Hepatocyte (in vitro differentiated cells): ENCODE results near the gene NCAPD2. TPM values are rescaled to one million over a fixed set of nuclear protein-coding genes. Genes with fewer than 3 reads are reported as not detected.
"Not testable (repeated sequence)": the region's sequence is repeated elsewhere in the genome, so short reads cannot be mapped to it uniquely, and the experiment has no call there.

Source experiments
- DNase-seq: peaks from one replicate; pipeline ENCODE4 v3.0.0-alpha.2; 2016; ENCODE audit warnings: low spot score
- H2AFZ ChIP-seq: fragments of 200-600 bp; sonication (generic); 2 replicates; pipeline ENCODE4 v1.6.0; 2016; ENCODE audit warnings: antibody characterized with exemption, mild to moderate bottlenecking
- H3K27ac ChIP-seq: fragments of 200-600 bp; sonication (generic); 2 replicates; pipeline ENCODE4 v1.5.1; 2016; ENCODE audit warnings: mild to moderate bottlenecking
- H3K27me3 ChIP-seq: fragments of 200-600 bp; sonication (generic); 2 replicates; pipeline ENCODE4 v1.6.1; 2016
- H3K36me3 ChIP-seq: fragments of 200-600 bp; sonication (generic); replicated peaks from 2 replicates; pipeline ENCODE4 v1.5.1; 2016; ENCODE audit warnings: low read depth; ENCODE audit not compliant: insufficient read depth
- H3K4me1 ChIP-seq: fragments of 200-600 bp; sonication (generic); 2 replicates; pipeline ENCODE4 v1.5.1; 2016; ENCODE audit warnings: mild to moderate bottlenecking, moderate library complexity; ENCODE audit not compliant: insufficient read depth
- H3K4me2 ChIP-seq: fragments of 200-600 bp; sonication (generic); 2 replicates; pipeline ENCODE4 v1.6.0; 2016
- H3K4me3 ChIP-seq: fragments of 200-600 bp; sonication (generic); 2 replicates; pipeline ENCODE4 v1.5.1; 2016; ENCODE audit warnings: mild to moderate bottlenecking
- H3K79me2 ChIP-seq: fragments of 200-600 bp; sonication (generic); 2 replicates; pipeline ENCODE4 v1.6.0; 2017; ENCODE audit warnings: mild to moderate bottlenecking
- H3K9me2 ChIP-seq: fragments of 200-600 bp; sonication (generic); replicated peaks from 2 replicates; pipeline ENCODE4 v1.6.0; 2017; ENCODE audit warnings: mild to moderate bottlenecking; ENCODE audit not compliant: insufficient read depth
- H3K9me3 ChIP-seq: fragments of 200-600 bp; sonication (generic); 2 replicates; pipeline ENCODE4 v1.5.1; 2016; ENCODE audit warnings: low read depth, mild to moderate bottlenecking
- H4K20me1 ChIP-seq: fragments of 200-600 bp; sonication (generic); 2 replicates; pipeline ENCODE4 v1.6.0; 2016; ENCODE audit warnings: mild to moderate bottlenecking; ENCODE audit not compliant: insufficient read depth, poor library complexity, severe bottlenecking
- CTCF ChIP-seq: fragments of 200-600 bp; sonication (generic); IDR thresholded peaks from 2 replicates; pipeline ENCODE4 v1.5.1; 2016; ENCODE audit warnings: antibody characterized with exemption, mild to moderate bottlenecking; ENCODE audit not compliant: poor library complexity
- EZH2 ChIP-seq: fragments of 200-600 bp; sonication (generic); IDR thresholded peaks from 2 replicates; pipeline ENCODE4 v1.6.1; 2016; ENCODE audit warnings: antibody characterized with exemption, mild to moderate bottlenecking, borderline replicate concordance
- EZH2phosphoT487 ChIP-seq: fragments of 200-600 bp; sonication (generic); IDR thresholded peaks from one replicate; pipeline ENCODE4 v1.6.1; 2018; ENCODE audit warnings: antibody characterized with exemption, mild to moderate bottlenecking, low read depth, moderate library complexity; ENCODE audit not compliant: unreplicated experiment, severe bottlenecking
- WGBS: methylation state at CpG from one replicate; pipeline ENCODE4 v1.1.6; 2016; ENCODE audit warnings: low lambda C conversion rate; ENCODE audit errors: missing lambda C conversion rate; 5-methylcytosine and 5-hydroxymethylcytosine counted together
- polyA plus RNA-seq: library from polyadenylated mRNA; unstranded; fragments of >200 nt; fragmentation: Nextera tagmentation; extraction: Ambion mirVana; gene quantifications from 2 replicates; pipeline ENCODE4 v1.2.1, GENCODE V29; 2016
- total RNA-seq: library from RNA; depleted of rRNA; stranded (reverse); fragments of >200 nt; gene quantifications from 2 replicates; pipeline ENCODE4 v1.2.3, GENCODE V29; 2014

NCAPD2 gene
- total and polyA plus RNA-seq, 2 experiments from 2014 or later = 13.7 to 26.7 TPM

DNA sequence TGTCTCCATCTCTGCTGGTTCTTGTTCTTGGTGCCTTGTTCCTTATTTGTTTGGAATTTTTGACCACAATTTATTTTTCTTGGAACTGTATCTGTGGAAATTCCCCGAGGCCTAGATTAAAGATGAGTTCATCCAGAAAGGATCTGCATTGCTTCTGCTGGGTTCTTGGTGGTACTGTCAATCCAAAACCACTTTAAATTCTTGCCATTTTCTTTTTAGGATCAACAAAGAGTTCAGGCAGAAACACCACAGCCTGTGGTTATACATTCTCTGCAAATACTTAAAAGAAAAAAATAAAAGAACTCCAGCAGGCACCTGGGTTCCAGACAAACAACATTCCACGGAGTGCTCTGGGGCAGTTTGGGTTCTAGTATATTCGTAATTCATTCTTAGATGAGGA, 17.4 kb upstream of the NCAPD2 start:
- no peak for TF ChIP-seq EZH2phosphoT487
- TF ChIP-seq EZH2 = no peak
- no peak for TF ChIP-seq CTCF
- H3K9me3 ChIP-seq = no peaks in the 10 kb centered on the region
- no peak for DNase-seq
- H3K27ac ChIP-seq = peak overlapping the region; percentile 54
- H4K20me1 ChIP-seq = no peaks in the 10 kb centered on the region
- H3K9me2 ChIP-seq = no peaks in the 10 kb centered on the region
- H3K4me2 ChIP-seq = no peak overlapping the region
- H3K4me1 ChIP-seq = no peaks in the 10 kb centered on the region
- 55% methylated on average over 3 of the region's 3 CpGs for WGBS
- H2AFZ ChIP-seq = no peak overlapping the region
- no peak overlapping the region for H3K4me3 ChIP-seq
- H3K79me2 ChIP-seq = no peaks in the 10 kb centered on the region
- no peaks in the 10 kb centered on the region for H3K36me3 ChIP-seq
- no peaks in the 10 kb centered on the region for H3K27me3 ChIP-seq

GRCh38 chr12:6477601-6478377, 16.1 kb upstream of the NCAPD2 start:
- not testable (repeated sequence) for H2AFZ ChIP-seq, H3K36me3 ChIP-seq, H3K9me3 ChIP-seq, H3K79me2 ChIP-seq, DNase-seq, H3K4me3 ChIP-seq, H4K20me1 ChIP-seq, H3K27me3 ChIP-seq, H3K4me2 ChIP-seq, H3K27ac ChIP-seq, H3K4me1 ChIP-seq, H3K9me2 ChIP-seq
- 96% methylated on average over 36 of the region's 37 CpGs for WGBS

DNA sequence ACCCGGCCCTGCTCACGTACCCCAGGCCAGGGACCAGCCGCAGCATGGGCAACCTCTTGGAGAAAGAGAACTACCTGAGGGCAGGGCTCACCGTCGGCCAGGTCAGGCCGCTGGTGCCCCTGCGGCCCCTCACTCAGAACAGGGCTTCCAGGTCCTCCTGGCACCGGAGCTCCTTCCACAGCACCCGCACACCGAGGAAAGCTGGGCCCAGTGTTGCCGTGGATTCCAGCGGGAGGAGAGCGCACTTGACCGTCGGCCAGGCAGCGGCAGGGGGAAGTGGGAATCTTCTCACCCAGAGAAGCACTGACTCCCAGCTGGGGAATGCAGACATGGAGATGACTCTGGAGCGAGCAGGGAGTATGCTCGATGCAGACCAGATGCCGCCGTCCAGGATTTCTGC, 15.5 kb upstream of the NCAPD2 start:
- Histone ChIP-seq H4K20me1 (no peaks in the 10 kb centered on the region), H3K27me3 (no peaks in the 10 kb centered on the region), H3K79me2 (no peaks in the 10 kb centered on the region), H3K36me3 (no peaks in the 10 kb centered on the region), H2AFZ (no peak overlapping the region), H3K4me3 (no peak overlapping the region), H3K27ac (no peak overlapping the region), H3K9me3 (no peaks in the 10 kb centered on the region), H3K9me2 (no peaks in the 10 kb centered on the region), H3K4me2 (no peak overlapping the region), H3K4me1 (no peaks in the 10 kb centered on the region)
- DNase-seq = no peak
- no peak for TF ChIP-seq CTCF
- TF ChIP-seq EZH2 = no peak
- TF ChIP-seq EZH2phosphoT487 = no peak
- 87% methylated on average over 20 of the region's 20 CpGs for WGBS

DNA sequence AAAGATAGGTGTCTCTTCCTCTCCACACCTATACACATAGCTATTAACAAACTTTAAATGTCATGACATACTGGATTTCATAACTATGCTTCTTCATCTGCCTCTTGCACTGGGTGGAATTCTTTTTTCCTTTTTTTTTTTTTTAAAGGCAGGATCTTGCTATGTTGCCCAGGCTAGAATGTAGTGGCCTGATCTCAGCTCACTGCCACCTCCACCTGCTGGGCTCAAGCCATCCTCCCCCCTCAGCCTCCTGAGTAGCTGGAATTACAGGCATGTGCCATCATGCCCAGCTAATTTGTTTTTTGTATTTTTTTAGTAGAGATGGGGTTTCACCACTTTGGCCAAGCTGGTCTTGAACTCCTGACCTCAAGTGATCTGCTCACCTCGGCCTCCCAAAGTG, 5.7 kb upstream of the NCAPD2 start:
- WGBS = 100% methylated on average over 1 of the region's 1 CpG
- Histone ChIP-seq H3K4me1 (peaks cover 5% of the 10 kb centered on the region), H3K4me3 (no peak overlapping the region), H4K20me1 (no peaks in the 10 kb centered on the region), H3K79me2 (peaks cover 15% of the 10 kb centered on the region), H3K9me3 (no peaks in the 10 kb centered on the region), H3K4me2 (no peak overlapping the region), H3K9me2 (no peaks in the 10 kb centered on the region), H3K27me3 (no peaks in the 10 kb centered on the region), H2AFZ (no peak overlapping the region), H3K36me3 (no peaks in the 10 kb centered on the region), H3K27ac (no peak overlapping the region)
- TF ChIP-seq EZH2 (no peak), EZH2phosphoT487 (no peak)
- no peak for DNase-seq
